Body of pancreas (tissue), 4 donors: ENCODE results near the gene CPT1A. TPM values are rescaled to one million over a fixed set of nuclear protein-coding genes. Genes with fewer than 3 reads are reported as not detected.

Experiments used
- ATAC-seq: fragments of 150-250 bp; one replicate; pipeline ENCODE4 v1.9.1; 2016
- DNase-seq, 4 donors: peaks; one replicate each; pipeline ENCODE4 v3.0.0-alpha.2; 2019
- H3K27ac ChIP-seq, 4 donors: fragments of 200-600 bp; sonication (generic); 1 replicate in 3 of 4; 2 replicates in 1 of 4; pipeline versions ENCODE4 v1.5.1 to v1.6.1; 2016 to 2019; ENCODE audit warnings: mild to moderate bottlenecking in 1 of 4, mixed read lengths in 1 of 4, moderate library complexity in 1 of 4
- H3K27me3 ChIP-seq, 2 donors: fragments of 200-600 bp; sonication (generic); one replicate each; pipeline ENCODE4 v1.6.0; 2016; ENCODE audit warnings: mild to moderate bottlenecking in 1 of 2
- H3K36me3 ChIP-seq, 2 donors: fragments of 200-600 bp; sonication (generic); replicated peaks in 1 of 2; 2 replicates each; pipeline ENCODE4 v1.5.1; 2016; ENCODE audit warnings: low read depth in 2 of 2; ENCODE audit not compliant: insufficient read depth in 1 of 2
- H3K4me1 ChIP-seq: fragments of 200-600 bp; sonication (generic); one replicate; pipeline ENCODE4 v1.6.0; 2016
- H3K4me3 ChIP-seq, 2 donors: fragments of 200-600 bp; sonication (generic); 1 replicate in 1 of 2; 2 replicates in 1 of 2; pipeline ENCODE4 v1.5.1; 2016 to 2019
- H3K9me3 ChIP-seq, 3 donors: fragments of 200-600 bp; sonication (generic); 1 replicate in 2 of 3; 2 replicates in 1 of 3; pipeline ENCODE4 v1.5.1; 2016
- CTCF ChIP-seq, 7 experiments: fragments of 450-650 bp in 4 of 7; fragments of 200-600 bp in 3 of 7; sonication (generic) in 3 of 7; IDR thresholded peaks; one replicate each; pipeline ENCODE4 v1.5.1; 2016 to 2019; ENCODE audit warnings: antibody characterized with exemption in 7 of 7
- POLR2A ChIP-seq, 3 donors: fragments of 450-650 bp; IDR thresholded peaks; one replicate each; pipeline ENCODE4 v1.6.1; 2016; ENCODE audit warnings: antibody characterized with exemption in 3 of 3, mild to moderate bottlenecking in 2 of 3
- WGBS, 2 donors: methylation state at CpG; one replicate each; pipeline ENCODE4 v1.1.5; 2017; 5-methylcytosine and 5-hydroxymethylcytosine counted together
- intact Hi-C: fragments of 100-400 bp; cut with DNase I; formaldehyde crosslinking; loops from one replicate; pipeline ENCODE4 v1.15.1; 2023
- total RNA-seq, 2 donors: library from RNA; depleted of rRNA; stranded (reverse); fragments of >200 nt; gene quantifications; one replicate each; pipeline ENCODE4 v1.1.0, GENCODE V29; 2016

The CPT1A gene
- total RNA-seq, 2 donors from 2014 or later = 35.6 to 40.7 TPM

GRCh38 chr11:68837583-68838571 is 3.8 kb downstream of the CPT1A start:
- Histone ChIP-seq H3K4me1 (peaks cover 75% of the 10 kb centered on the region), H3K4me3 (no peak overlapping the region), H3K27me3 (no peaks in the 10 kb centered on the region), H3K36me3 (no peaks in the 10 kb centered on the region), H3K9me3 (no peaks in the 10 kb centered on the region), H3K27ac (peak overlapping the region; percentile 68 to 97 (median 93))
- DNase-seq = no peak
- WGBS, 2 donors = 70 to 71% methylated on average over 17 of the region's 17 CpGs
- TF ChIP-seq CTCF (IDR thresholded peaks at IDR 0.05) (no peak), POLR2A (IDR thresholded peaks at IDR 0.05) (no peak)
- ATAC-seq = no peak
- intact Hi-C loops = no loop called here

- intact Hi-C loops = no loop called here
- TF ChIP-seq POLR2A (IDR thresholded peaks at IDR 0.05) (no peak), CTCF (IDR thresholded peaks at IDR 0.05) (no peak)
- ATAC-seq (no peak), DNase-seq (peak in 1 of 4 donors; percentile 52)
- Histone ChIP-seq H3K4me1 (peaks cover 87% of the 10 kb centered on the region), H3K27ac (peak overlapping the region; percentile 25 to 97 (median 65)), H3K4me3 (no peak overlapping the region), H3K36me3 (no peaks in the 10 kb centered on the region), H3K9me3 (no peaks in the 10 kb centered on the region), H3K27me3 (no peaks in the 10 kb centered on the region)
- WGBS, 2 donors = 37 to 42% methylated on average over 4 of the region's 4 CpGs
These were observed 6.0 kb downstream of the CPT1A start for GRCh38 chr11:68835749-68836148.

- ATAC-seq = no peak
- H3K4me1 ChIP-seq = peaks cover 88% of the 10 kb centered on the region
- H3K27me3 ChIP-seq = no peaks in the 10 kb centered on the region
- no peaks in the 10 kb centered on the region for H3K36me3 ChIP-seq
- DNase-seq = no peak
- H3K9me3 ChIP-seq = no peaks in the 10 kb centered on the region
- H3K4me3 ChIP-seq = no peak overlapping the region
- intact Hi-C loops = no loop called here
- WGBS, 2 donors = 77 to 78% methylated on average over 5 of the region's 5 CpGs
- TF ChIP-seq CTCF (IDR thresholded peaks at IDR 0.05) (no peak), POLR2A (IDR thresholded peaks at IDR 0.05) (no peak)
- H3K27ac ChIP-seq = peak overlapping the region in 3 of 4 donors; percentile 38 to 97 (median 92)
These were observed 6.4 kb downstream of the CPT1A start for GRCh38 chr11:68835328-68835727.

- H3K27me3 ChIP-seq = no peaks in the 10 kb centered on the region
- ATAC-seq = peak; percentile 27
- H3K4me3 ChIP-seq = no peak overlapping the region
- DNase-seq = peak in 3 of 4 donors; percentile 34 to 50 (median 45)
- peak overlapping the region; percentile 35 to 62 (median 42) for H3K27ac ChIP-seq
- WGBS, 2 donors = 40 to 46% methylated on average over 5 to 8 of the region's 8 CpGs
- intact Hi-C loops = no loop called here
- TF ChIP-seq CTCF (IDR thresholded peaks at IDR 0.05) = no peak
- no peak for TF ChIP-seq POLR2A (IDR thresholded peaks at IDR 0.05)
- H3K36me3 ChIP-seq = no peaks in the 10 kb centered on the region
- H3K4me1 ChIP-seq = peaks cover 85% of the 10 kb centered on the region
- no peaks in the 10 kb centered on the region for H3K9me3 ChIP-seq
These were observed 9.1 kb downstream of the CPT1A start for GRCh38 chr11:68832476-68833181.
